ENCODE results near the gene RPUSD3.

DNA sequence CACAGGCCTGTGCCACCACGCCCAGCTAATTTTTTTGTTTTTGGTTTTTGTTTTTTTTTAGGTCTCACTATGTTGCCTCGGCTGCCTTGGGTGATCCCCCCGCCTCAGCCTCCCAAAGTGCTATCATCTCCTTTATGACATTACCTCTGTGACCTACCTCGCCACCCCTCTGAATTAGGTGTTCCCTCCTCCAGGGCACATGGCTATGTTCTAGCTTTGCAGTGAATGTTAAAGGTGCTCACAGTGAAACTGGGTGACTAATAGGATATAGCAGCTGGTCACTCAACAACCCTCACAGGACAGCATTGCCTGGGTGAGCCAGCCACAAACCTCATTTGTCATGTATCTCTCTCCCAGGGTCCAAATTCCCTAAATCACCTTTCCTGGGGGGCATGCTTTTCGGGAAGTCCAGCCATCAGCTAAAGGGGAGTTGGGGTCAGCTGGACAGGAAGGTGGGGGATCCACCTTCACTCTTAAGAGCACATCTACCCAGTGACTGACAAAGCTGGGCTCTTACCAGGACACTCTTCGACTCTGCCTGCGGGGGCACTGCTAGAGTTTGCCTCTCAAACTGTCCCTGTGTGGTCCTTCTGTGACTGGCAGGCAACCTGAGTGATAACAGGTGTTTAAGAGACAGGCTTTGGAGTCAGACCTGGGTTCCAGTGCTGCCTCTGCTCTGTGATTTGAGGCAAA is 35.3 kb downstream of the RPUSD3 start:
- TF ChIP-seq, protein P1, sequence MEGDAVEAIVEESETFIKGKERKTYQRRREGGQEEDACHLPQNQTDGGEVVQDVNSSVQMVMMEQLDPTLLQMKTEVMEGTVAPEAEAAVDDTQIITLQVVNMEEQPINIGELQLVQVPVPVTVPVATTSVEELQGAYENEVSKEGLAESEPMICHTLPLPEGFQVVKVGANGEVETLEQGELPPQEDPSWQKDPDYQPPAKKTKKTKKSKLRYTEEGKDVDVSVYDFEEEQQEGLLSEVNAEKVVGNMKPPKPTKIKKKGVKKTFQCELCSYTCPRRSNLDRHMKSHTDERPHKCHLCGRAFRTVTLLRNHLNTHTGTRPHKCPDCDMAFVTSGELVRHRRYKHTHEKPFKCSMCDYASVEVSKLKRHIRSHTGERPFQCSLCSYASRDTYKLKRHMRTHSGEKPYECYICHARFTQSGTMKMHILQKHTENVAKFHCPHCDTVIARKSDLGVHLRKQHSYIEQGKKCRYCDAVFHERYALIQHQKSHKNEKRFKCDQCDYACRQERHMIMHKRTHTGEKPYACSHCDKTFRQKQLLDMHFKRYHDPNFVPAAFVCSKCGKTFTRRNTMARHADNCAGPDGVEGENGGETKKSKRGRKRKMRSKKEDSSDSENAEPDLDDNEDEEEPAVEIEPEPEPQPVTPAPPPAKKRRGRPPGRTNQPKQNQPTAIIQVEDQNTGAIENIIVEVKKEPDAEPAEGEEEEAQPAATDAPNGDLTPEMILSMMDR (IDR thresholded peaks at IDR 0.05), result no peak
- TF ChIP-seq, protein P2, sequence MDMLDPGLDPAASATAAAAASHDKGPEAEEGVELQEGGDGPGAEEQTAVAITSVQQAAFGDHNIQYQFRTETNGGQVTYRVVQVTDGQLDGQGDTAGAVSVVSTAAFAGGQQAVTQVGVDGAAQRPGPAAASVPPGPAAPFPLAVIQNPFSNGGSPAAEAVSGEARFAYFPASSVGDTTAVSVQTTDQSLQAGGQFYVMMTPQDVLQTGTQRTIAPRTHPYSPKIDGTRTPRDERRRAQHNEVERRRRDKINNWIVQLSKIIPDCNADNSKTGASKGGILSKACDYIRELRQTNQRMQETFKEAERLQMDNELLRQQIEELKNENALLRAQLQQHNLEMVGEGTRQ (IDR thresholded peaks at IDR 0.05), result no peak
- TF ChIP-seq EP300 (IDR thresholded peaks at IDR 0.05) (no peak), GATA3 (IDR thresholded peaks at IDR 0.05; ENCODE audit: borderline replicate concordance) (no peak)
